Measurements from ENCODE around the gene UCK2.

DNA sequence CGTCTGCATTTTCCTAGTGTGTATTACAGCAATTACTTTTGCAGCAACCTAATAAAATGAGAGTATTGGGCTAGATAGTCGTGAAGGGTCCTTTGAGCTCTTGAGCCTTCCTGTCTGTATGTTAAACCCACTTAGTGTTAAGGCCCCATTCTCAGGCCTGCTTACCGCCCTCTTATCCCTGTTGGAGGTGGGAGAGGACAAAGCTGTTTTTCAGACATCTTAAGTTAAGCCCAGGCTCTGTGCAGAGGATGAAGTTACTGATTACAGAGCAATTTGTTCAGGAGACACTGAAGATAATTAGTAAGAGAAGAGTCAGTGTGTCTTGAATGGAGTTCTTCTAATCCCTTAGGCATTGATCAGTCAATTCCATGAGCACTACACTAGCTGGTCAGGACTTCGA is 114.6 kb downstream of the UCK2 start:
- no peak for TF ChIP-seq GATA3 (IDR thresholded peaks at IDR 0.05; ENCODE audit: low read depth, low read length)
- TF ChIP-seq GATA2 (IDR thresholded peaks at IDR 0.05; ENCODE audit: low read depth, low read length): no peak

Data from SH-SY5Y (cell line).